Coronary artery (tissue), 2 donors: ENCODE results near the gene RBM33.
"Not testable (repeated sequence)": the region's sequence is repeated elsewhere in the genome, so short reads cannot be mapped to it uniquely, and the experiment has no call there.

ENCODE experiments used
- DNase-seq: peaks from one replicate; pipeline ENCODE4 v3.0.0-alpha.2; 2017; ENCODE audit warnings: low spot score
- H3K27ac ChIP-seq, 2 donors: fragments of 200-600 bp; sonication (generic); one replicate each; pipeline ENCODE4 v1.5.1; 2016 to 2019
- H3K4me3 ChIP-seq: fragments of 200-600 bp; sonication (generic); 2 replicates; pipeline ENCODE4 v1.5.1; 2016; ENCODE audit warnings: mild to moderate bottlenecking, moderate library complexity
- TF ChIP-seq, protein P1 (sequence below): fragments of 200-600 bp; sonication (generic); IDR thresholded peaks from one replicate; pipeline ENCODE4 v1.5.1; 2019; ENCODE audit warnings: antibody characterized with exemption

Gene RBM33

DNA sequence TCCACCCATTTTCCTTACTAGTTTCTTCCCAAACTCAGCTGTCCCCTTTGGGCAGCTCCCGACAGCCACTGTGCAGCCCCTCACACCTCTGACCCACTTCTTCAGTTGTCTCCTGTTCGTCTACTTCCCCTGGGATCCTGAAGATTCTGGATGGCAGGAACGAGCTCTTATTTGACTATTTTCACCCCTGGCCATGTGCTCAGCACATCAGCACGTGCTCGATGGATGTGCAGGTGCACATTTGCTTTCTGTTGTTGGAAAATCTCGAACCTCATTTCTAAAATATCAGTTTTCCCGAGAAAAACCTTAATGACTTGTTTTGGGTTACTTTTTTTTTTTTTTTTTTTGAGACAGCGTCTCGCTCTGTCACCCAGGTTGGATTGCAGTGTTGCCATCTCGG lies 31.8 kb upstream of the RBM33 start:
- no peak overlapping the region for H3K27ac ChIP-seq
- TF ChIP-seq, protein P1, sequence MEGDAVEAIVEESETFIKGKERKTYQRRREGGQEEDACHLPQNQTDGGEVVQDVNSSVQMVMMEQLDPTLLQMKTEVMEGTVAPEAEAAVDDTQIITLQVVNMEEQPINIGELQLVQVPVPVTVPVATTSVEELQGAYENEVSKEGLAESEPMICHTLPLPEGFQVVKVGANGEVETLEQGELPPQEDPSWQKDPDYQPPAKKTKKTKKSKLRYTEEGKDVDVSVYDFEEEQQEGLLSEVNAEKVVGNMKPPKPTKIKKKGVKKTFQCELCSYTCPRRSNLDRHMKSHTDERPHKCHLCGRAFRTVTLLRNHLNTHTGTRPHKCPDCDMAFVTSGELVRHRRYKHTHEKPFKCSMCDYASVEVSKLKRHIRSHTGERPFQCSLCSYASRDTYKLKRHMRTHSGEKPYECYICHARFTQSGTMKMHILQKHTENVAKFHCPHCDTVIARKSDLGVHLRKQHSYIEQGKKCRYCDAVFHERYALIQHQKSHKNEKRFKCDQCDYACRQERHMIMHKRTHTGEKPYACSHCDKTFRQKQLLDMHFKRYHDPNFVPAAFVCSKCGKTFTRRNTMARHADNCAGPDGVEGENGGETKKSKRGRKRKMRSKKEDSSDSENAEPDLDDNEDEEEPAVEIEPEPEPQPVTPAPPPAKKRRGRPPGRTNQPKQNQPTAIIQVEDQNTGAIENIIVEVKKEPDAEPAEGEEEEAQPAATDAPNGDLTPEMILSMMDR = no peak
- no peak overlapping the region for H3K4me3 ChIP-seq
- no peak for DNase-seq

DNA sequence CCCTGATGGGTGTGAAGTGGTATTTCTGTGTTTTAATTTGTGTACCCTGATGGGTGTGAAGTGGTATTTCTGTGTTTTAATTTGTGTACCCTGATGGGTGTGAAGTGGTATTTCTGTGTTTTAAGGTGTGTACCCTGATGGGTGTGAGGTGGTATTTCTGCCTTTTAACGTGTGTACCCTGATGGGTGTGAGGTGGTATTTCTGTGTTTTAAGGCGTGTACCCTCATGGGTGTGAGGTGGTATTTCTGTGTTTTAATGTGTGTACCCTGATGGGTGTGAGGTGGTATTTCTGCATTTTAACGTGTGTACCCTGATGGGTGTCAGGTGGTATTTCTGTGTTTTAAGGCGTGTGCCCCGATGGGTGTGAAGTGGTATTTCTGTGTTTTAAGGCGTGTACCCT lies 29.4 kb upstream of the RBM33 start:
- H3K4me3 ChIP-seq, H3K27ac ChIP-seq, DNase-seq: not testable (repeated sequence)

DNA sequence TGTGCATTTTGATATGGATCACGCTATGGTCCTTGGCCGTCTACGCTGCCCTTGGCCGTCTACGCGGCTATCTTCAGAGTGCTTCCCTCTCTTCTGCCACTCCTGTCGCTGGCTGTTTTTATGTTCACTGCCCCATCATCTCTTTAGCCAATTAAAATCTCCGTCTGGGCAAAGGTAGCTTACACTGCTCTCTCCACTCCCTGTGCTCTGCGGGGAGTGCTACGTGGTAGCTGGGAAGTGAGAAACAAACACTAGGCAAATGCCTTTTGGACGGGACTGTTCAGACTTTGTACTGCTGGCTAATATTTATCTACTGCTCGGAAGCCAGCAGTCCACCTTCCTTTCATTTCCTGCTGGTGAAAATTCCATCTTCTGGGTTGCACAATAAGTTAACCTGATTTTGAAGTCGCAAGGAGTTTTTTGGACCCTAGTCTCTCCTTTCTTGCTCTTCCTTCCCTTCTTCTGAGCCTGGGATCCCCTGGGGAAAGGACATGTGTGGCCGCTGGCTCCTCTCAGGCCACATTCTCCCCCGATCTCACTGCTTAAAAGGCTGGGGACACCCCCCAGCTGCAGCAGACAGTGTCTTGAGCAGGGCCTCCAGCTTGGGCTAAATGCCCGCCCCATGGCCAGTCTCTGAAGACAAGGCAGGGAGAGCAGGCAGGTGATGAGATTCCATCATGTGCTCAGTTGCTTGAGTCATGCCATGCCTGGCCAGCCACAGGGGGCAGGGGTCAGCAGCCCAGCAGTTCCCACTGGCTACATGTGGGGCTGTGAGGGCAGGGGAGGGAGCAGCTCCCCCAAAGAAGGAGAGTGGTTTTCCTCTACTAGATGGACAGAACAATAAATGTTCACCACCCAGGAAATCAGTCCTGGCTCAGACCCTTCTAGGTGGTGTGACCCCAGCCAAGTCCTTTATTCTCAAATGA lies 25.5 kb upstream of the RBM33 start:
- no peak for DNase-seq
- TF ChIP-seq, protein P1 = no peak
- Histone ChIP-seq H3K4me3 (no peak overlapping the region), H3K27ac (no peak overlapping the region)

DNA sequence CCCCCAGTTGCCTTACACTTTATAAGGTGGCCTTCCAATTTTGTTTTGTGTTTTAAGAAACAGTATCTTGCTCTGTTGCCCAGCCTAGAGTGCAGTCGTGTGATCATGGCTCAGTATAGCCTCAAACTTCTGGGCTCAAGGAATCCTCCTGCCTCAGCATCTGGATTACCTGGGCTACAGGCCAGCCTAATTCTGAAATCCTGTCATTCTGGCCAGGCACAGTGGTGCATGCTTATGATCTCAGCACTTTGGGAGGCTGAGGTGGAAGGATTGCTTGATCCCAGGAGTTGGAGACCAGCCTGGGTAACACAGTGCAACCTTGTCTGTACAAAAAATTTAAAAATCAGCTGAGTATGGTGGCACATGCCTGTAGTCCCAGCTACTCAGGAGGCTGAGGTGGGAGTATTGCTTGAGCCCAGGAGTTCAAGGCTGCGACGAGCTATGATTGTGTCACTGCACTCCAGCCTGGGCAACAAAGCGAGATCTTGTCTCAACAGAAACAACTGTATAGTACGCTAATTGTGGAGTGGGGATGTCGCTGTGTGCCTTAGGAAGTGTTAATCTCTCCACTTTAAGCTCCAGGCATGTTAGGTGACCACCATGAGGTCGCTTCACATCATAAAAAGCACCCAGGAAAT lies 24.7 kb upstream of the RBM33 start:
- no peak for DNase-seq
- TF ChIP-seq, protein P1 = no peak
- H3K4me3 ChIP-seq = no peak overlapping the region
- no peak overlapping the region for H3K27ac ChIP-seq

DNA sequence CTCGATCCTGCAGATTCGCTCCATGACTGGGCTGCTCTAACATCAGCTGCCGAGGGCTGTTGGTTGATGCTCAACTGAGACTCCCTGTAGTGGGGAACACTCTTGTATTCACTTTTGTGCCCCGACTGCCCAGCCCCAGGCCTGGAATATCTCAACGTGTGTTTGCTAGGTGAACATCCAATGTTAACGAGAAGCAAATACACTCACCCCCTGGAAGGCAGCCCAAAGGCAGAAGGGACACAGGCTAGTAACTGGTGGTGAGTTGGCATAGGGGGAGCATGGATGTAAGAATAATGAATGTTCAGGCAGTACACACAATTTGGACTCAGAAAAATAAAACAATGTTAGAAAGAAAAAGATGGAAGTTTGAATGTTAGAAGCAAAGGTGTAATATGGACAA lies 24.0 kb upstream of the RBM33 start:
- no peak overlapping the region for H3K27ac ChIP-seq
- H3K4me3 ChIP-seq = no peak overlapping the region
- TF ChIP-seq, protein P1 = no peak

DNA sequence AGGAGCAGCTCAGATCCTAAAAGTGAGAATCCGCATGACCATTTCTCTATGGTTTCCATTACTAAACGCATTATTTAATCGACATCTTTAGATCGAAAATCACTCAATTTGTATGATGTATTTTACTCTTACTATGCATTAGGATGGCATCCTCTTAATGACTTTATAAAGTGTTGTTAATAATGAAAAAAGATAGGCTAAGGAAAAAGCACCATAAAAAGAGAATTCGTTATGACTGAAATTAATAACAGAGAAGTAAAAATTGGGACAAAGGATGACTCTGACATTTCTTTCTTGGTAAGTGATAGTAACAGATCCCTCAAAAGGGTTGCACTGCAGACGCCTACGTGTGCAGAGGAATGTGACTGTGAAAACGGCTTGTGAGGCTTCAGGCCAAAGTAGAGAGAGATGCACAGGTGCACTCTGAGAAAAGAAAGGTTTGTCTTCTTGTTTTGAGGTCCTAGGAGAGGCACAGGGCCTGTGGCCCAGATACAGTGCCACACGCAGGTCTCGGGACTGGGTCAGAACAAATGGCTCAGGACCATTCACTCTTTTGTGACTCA lies 23.0 kb upstream of the RBM33 start:
- no peak overlapping the region for H3K4me3 ChIP-seq
- DNase-seq = no peak
- TF ChIP-seq, protein P1 = no peak
- no peak overlapping the region for H3K27ac ChIP-seq

More for the DNA sequence above, 24.0 kb upstream of the RBM33 start:
- no peak for DNase-seq

DNA sequence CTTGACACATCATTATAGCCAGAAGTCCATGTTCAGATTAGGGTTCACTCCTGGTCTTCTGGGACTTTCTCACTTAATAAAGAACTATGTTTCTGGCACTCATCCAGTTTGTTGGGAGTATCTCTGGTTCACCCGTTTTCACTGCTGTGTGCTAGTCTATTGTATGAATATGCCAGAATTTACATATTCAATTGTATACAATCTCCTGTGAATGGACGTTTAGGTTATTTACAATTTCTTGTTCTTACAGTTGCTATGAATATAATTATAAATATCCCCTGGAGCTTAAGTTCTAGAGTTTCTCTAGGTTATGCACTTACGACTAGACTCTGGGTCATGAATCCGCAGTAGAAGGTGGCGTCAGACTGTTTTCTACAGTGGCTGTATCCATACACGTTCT lies 20.0 kb upstream of the RBM33 start:
- no peak for DNase-seq
- TF ChIP-seq, protein P1 = no peak
- H3K4me3 ChIP-seq = no peak overlapping the region
- no peak overlapping the region for H3K27ac ChIP-seq
